ENCODE results near the gene PARN.

- TF ChIP-seq ELF4 (IDR thresholded peaks at IDR 0.05), result no peak
- no peak for TF ChIP-seq SP1 (IDR thresholded peaks at IDR 0.05)
- TF ChIP-seq CTBP1 (IDR thresholded peaks at IDR 0.05; ENCODE audit: borderline replicate concordance), result no peak
- no peak for TF ChIP-seq NFRKB (IDR thresholded peaks at IDR 0.05)
Observed at GRCh38 chr16:14676633-14677032, 46.6 kb upstream of the PARN start.

Measured in HEK293T (cell line).